Pancreas (tissue), 10 donors: ENCODE results near the gene UBTD2. TPM values are rescaled to one million over a fixed set of nuclear protein-coding genes. Genes with fewer than 3 reads are reported as not detected.
A peak's percentile ranks its signal among the peaks of the same experiment; 100 is the strongest.

ENCODE experiments used
- ATAC-seq, 4 donors: fragments of 200-7000 bp; cut with Tn5 transposase; one replicate each; pipeline versions ENCODE4 v1.8.0 to v1.9.1; 2020; ENCODE audit warnings: mild to moderate bottlenecking in 4 of 4, moderate library complexity in 4 of 4
- DNase-seq, 6 donors: peaks; one replicate each; pipeline ENCODE4 v3.0.0-alpha.2; 2020
- FAIRE-seq: peaks from 2 replicates; lab custom pipeline; 2012; peaks lifted over from hg19 to GRCh38; lab: Jason Lieb, UNC
- H3K27ac ChIP-seq, 4 donors: fragments of 200-600 bp; sonication (generic); 1 replicate in 3 of 4; 2 replicates in 1 of 4; pipeline versions ENCODE4 v1.5.0 to v1.8.0; 2020
- H3K27me3 ChIP-seq, 4 donors: fragments of 200-600 bp; one replicate each; pipeline ENCODE4 v1.8.0; 2021
- H3K36me3 ChIP-seq, 3 donors: fragments of 200-600 bp; sonication (generic) in 1 of 3; one replicate each; pipeline versions ENCODE4 v1.5.0 to v1.8.0; 2020 to 2021
- H3K4me1 ChIP-seq, 3 donors: fragments of 200-600 bp; one replicate each; pipeline ENCODE4 v1.8.0; 2021
- H3K4me3 ChIP-seq, 4 donors: fragments of 200-600 bp; sonication (generic) in 2 of 4; one replicate each; pipeline versions ENCODE4 v1.5.0 to v1.8.0; 2020 to 2021
- H3K9me3 ChIP-seq, 4 donors: fragments of 200-600 bp; one replicate each; pipeline ENCODE4 v1.8.0; 2021
- WGBS, 2 donors: extraction: QIAGEN DNeasy Blood & Tissue Kit; methylation state at CpG; one replicate each; pipeline ENCODE4 v1.1.7; 2013; 5-methylcytosine and 5-hydroxymethylcytosine counted together
- intact Hi-C, 3 donors: fragments of 100-400 bp; cut with DNase I; formaldehyde crosslinking; loops; one replicate each; pipeline versions ENCODE4 v1.11.1 to v1.14.2; 2022
- polyA plus RNA-seq, 2 donors: library from polyadenylated mRNA; stranded (reverse); fragments of 200-250 nt; gene quantifications; one replicate each; pipeline ENCODE4 v1.2.3, GENCODE V29; 2013
- total RNA-seq, 6 donors: library from RNA; stranded (reverse); fragmentation: NEBNext Ultra II Directional in 4 of 6; extraction: Animal tissue kit (Norgen Biotek cat#: 25700) in 4 of 6; gene quantifications; one replicate each; pipeline versions ENCODE4 v1.2.1 to v1.2.4, GENCODE V29; 2021 to 2023
- TF ChIP-seq, protein P1 (sequence below), 4 donors: fragments of 200-600 bp; sonication (generic) in 3 of 4; IDR thresholded peaks; one replicate each; pipeline versions ENCODE4 v1.5.0 to v1.8.0; 2021; ENCODE audit warnings: antibody characterized with exemption in 4 of 4
- donor health status: healthy with polysubstance abuse.
- donor health status: DM: no; HTN: no; CAD: no; lungs with moderate emphysema.
- donor health status: DM: no; HTN: no; CAD: no.
- donor health status: control.
- donor health status: control.
- donor health status: Bipolar disorder and iron deficiency.
- donor health status: DM: yes; HTN: yes; CAD: no.
- donor health status: DM: no; HTN: no; CAD: no.
- donor health status: DM: no; HTN: no; CAD: no.
- donor health status: DM: yes; HTN: yes; CAD: no.

The UBTD2 gene
- total and polyA plus RNA-seq, 8 donors: 4.5 to 12.9 (median 6.9) TPM

DNA sequence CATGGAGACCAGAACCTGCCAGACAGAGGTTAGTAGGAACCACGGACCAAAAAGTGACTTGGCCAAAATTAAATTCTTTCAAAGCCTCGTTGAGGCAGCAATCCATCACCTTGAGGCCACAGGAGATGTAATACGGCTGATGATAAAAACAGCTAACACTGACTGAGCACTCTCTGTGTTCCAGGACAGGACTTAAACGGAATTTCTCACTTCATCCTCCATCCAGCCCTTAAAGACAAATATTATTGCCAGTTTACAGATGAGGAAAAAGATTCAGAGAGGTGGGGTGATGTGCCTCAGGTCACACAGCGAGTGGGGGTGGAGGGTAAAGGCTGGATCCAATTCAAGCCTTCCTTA is 120.6 kb downstream of the UBTD2 start:
- Histone ChIP-seq H3K4me3 (no peak overlapping the region), H3K4me1 (peaks cover 0 to 9% (median 0%) of the 10 kb centered on the region in 3 donors), H3K27me3 (no peaks in the 10 kb centered on the region), H3K36me3 (no peaks in the 10 kb centered on the region), H3K27ac (no peak overlapping the region), H3K9me3 (no peaks in the 10 kb centered on the region)
- DNase-seq (no peak), ATAC-seq (no peak), FAIRE-seq (no peak)
- WGBS, 2 donors: 70 to 72% methylated on average over 5 of the region's 5 CpGs
- intact Hi-C loops: no loop called here
- TF ChIP-seq, protein P1, sequence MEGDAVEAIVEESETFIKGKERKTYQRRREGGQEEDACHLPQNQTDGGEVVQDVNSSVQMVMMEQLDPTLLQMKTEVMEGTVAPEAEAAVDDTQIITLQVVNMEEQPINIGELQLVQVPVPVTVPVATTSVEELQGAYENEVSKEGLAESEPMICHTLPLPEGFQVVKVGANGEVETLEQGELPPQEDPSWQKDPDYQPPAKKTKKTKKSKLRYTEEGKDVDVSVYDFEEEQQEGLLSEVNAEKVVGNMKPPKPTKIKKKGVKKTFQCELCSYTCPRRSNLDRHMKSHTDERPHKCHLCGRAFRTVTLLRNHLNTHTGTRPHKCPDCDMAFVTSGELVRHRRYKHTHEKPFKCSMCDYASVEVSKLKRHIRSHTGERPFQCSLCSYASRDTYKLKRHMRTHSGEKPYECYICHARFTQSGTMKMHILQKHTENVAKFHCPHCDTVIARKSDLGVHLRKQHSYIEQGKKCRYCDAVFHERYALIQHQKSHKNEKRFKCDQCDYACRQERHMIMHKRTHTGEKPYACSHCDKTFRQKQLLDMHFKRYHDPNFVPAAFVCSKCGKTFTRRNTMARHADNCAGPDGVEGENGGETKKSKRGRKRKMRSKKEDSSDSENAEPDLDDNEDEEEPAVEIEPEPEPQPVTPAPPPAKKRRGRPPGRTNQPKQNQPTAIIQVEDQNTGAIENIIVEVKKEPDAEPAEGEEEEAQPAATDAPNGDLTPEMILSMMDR (IDR thresholded peaks at IDR 0.05): no peak

DNA sequence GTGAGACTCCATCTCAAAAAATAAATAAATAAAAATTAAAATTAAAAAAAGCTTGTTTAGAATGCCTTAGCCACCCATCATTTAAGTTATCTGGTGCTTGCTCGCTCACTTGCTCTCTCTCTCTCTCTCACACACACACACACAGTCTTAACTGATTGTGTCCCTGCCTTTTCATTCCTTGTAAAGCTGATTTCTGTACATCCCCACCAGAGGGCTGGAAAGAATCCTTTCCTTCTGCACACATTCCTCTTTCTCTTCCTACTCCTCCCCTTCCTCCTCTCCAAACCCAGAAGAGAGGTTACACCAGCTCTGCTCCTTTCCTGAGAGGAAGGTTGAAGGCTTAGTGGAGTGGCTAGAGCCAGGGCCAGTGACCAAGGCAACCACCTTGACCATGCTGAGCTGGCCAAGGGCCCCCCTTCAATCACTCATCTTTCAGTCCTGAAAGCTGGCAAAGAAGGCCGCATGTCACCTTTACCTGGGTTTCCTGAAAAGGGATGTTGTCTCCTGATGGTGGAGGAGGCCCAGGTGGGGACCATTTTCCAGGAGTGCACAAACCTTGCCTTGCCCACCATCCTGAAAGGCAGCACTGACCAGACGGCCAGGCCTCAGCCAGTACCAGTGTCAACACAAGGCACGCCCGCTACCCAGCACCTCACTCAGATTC is 121.1 kb downstream of the UBTD2 start:
- no peak overlapping the region for H3K27ac ChIP-seq
- TF ChIP-seq, protein P1 (IDR thresholded peaks at IDR 0.05): no peak
- peak in 1 of 6 donors; percentile 6 for DNase-seq
- no peaks in the 10 kb centered on the region for H3K36me3 ChIP-seq
- FAIRE-seq: no peak
- intact Hi-C loops: no loop called here
- ATAC-seq: no peak
- H3K4me3 ChIP-seq: no peak overlapping the region
- H3K9me3 ChIP-seq: no peaks in the 10 kb centered on the region
- WGBS, 2 donors: 89 to 91% methylated on average over 5 of the region's 5 CpGs
- no peaks in the 10 kb centered on the region for H3K27me3 ChIP-seq
- peaks cover 0 to 9% (median 0%) of the 10 kb centered on the region in 3 donors for H3K4me1 ChIP-seq

DNA sequence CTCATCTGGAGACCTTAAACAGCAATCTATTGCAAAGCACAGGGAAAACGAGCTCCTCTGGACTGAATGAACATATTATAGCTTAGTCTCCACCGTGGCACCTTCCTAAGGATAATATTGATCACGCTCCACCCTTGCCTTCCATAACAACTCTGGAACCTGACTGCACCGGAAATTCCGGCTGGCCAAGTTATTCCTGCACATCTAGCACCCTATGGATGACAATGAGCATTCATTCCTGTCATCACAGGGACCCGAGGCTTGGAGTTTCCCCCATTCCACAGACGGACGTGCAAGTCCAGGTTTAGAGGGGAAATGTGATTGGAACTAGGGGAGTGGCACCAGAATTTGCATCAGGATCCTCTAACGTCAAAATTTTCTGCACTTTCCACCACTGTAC is 123.1 kb downstream of the UBTD2 start:
- Histone ChIP-seq H3K9me3 (no peaks in the 10 kb centered on the region), H3K27ac (no peak overlapping the region), H3K27me3 (no peaks in the 10 kb centered on the region), H3K36me3 (no peaks in the 10 kb centered on the region), H3K4me3 (no peak overlapping the region), H3K4me1 (peaks cover 0 to 9% (median 0%) of the 10 kb centered on the region in 3 donors)
- DNase-seq: no peak
- no peak for ATAC-seq
- no peak for FAIRE-seq
- TF ChIP-seq, protein P1 (IDR thresholded peaks at IDR 0.05): no peak
- WGBS, 2 donors: 74 to 79% methylated on average over 9 of the region's 9 CpGs
- intact Hi-C loops: no loop called here

Other genes with a start within 250 kb of the UBTD2 start
- 10 to 100 TPM in 2 of 6 donors, 1 to 10 TPM in 4; 4.1 to 16.3 (median 6.3) TPM for gene STK10, start 95.5 kb downstream of the UBTD2 start, total RNA-seq
- gene STK10, start 95.5 kb downstream of the UBTD2 start, polyA plus RNA-seq: 1 to 10 TPM; 7.9 to 9.2 TPM
- not detected for gene EFCAB9, start 89.6 kb downstream of the UBTD2 start, total RNA-seq
- not detected for gene EFCAB9, start 89.6 kb downstream of the UBTD2 start, polyA plus RNA-seq
- gene SH3PXD2B, start 170.8 kb upstream of the UBTD2 start, total RNA-seq: 10 to 100 TPM in 5 of 6 donors, 1 to 10 TPM in 1; 9.7 to 24.9 (median 12.9) TPM
- 1 to 10 TPM; 4.2 to 4.3 TPM for gene SH3PXD2B, start 170.8 kb upstream of the UBTD2 start, polyA plus RNA-seq